DLD1 (cell line): ENCODE data around the gene COL9A3.

Experiments used
- in situ Hi-C: cut with HindIII; loops from 2 replicates; pipeline ENCODE4 v1.10.0; 2017; ENCODE audit warnings: low sequenced_read_pairs

COL9A3 gene

DNA sequence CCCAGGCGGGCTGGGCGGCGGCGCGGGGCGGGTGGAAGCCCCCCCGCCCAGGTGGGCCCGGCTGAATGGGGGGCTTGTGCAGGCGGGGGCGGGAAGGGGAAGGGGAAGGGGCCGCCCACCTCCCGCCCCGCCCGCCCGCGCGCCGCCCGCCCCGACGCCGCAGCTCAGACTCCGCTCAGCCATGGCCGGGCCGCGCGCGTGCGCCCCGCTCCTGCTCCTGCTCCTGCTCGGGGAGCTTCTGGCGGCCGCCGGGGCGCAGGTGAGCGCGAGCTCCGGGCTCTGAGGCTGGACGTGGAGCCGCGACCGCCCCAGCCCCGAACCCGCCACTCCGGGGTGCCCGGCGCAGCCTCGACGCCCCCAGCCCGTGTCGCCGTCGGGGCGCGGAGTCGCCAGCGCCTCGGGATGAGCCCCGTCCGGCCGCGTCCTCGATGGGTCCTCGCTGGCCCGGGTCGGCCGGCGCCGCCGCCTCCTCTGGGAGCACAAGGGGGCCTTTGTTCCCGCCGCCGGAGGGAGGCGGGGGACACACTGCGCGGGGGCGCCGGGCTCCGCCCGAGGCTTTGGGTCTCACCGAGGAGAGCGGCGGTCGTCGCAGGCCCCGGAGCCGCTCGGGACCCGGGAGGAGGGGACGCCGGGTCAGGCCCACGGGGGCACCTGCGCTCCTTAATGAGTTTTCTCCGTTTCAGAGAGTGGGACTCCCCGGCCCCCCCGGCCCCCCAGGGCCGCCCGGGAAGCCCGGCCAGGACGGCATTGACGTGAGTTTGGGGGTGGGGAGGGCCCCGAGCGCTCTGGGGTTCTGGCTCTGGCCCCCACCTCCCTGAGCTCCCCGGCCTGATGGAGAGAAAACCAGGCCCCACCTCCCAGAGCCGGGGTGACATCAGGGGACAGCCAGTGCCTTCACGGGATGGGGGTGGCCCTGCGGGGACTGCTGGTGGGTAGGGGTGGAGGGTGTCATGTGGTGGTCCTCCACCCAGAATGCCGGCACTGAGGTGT, at the start of gene COL9A3:
TSS of gene COL9A3 (plus strand) at position 167 of the 990 bp plus-strand sequence. CDS start at position 182, 15 bp downstream.
- in situ Hi-C loops = no loop called here

DNA sequence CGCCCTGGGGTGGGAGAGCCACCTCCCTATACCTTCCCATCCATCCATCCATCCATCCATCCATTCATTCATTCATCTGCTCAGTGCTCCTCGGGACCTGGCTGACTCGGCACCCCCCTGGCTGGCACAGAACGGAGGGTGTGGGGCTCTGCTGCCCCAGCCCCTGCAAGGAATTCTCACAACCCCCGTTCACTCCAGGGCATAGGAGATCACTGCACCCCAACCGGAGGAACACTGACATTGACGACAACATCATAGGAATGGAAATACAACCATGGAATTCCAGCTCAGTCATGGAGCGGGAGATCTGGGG, 48.7 kb upstream of the COL9A3 start:
- in situ Hi-C loops = loop anchor here (25.0 kb wide), 1 partner anchor 481 kb away; no protein-coding TSS in a partner anchor

DNA sequence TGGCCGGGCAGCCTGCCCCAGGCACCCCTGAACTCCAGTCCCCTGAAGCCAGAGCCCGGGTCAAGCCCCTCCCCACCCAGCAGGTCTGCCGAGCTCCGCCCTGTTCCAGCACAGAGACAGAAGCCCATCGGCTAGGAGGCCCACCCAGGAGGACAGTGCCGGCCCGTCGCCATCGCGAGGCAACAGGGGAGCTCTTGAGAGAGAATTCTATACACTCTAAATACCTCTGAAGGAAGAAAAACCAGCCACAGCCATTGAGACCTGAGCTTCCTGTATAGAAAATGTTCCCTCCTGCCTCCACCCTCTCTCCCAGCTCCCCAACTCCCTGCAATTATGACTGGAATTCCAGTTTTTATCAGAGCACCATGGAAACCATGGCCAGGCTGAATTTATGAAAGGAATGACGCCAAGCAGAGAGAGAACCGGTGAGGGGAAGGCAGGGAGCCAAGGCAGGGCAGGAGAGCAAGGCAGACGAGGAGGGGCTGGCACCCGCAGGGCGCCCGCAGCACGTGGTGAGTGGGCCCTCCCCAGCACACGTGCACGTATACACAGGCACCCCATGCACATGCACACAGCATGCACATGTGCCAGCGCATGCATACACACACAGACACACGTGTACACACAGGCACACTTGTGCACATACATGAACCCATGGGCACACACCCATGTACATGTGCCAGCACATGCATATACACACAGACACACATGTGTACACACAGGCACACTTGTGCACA, 48.1 kb upstream of the COL9A3 start:
- in situ Hi-C loops = loop anchor here (25.0 kb wide), 1 partner anchor 481 kb away; no protein-coding TSS in a partner anchor

DNA sequence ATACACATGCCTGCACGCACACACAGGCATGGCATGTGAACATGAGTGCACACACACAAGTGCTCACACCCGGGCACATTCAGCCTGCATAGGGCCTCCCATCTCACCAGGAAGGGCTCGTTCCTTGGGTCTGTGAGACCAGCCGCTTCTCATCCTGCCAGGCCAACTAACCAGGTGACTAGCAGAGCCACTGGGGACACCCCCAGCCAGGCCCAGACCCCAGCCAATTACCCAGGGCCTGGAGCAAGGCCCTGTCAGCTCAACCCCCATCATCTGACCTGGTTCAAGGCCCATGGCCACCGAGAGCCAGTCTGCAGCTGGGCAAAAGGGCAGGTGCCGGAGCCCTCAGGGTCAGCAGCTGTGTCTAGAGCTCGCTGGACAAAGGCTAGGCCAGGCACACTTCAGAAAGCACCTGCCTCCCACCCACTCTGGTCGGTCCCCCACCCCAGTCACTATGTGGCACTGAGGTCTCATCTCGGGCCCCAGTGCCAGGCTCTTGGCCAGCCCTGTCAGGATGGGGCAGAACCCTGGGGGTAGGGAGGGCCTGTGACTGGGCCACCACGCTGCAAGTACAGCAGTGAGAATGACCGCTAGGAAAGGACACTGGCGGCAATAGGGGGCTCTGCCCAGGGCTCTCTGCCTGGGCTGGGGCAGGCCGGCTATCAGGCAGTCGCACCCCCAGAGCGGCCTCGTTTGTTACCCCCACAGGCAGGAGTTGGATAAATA, 47.3 kb upstream of the COL9A3 start:
- in situ Hi-C loops = loop anchor here (25.0 kb wide), 1 partner anchor 482 kb away; no protein-coding TSS in a partner anchor

DNA sequence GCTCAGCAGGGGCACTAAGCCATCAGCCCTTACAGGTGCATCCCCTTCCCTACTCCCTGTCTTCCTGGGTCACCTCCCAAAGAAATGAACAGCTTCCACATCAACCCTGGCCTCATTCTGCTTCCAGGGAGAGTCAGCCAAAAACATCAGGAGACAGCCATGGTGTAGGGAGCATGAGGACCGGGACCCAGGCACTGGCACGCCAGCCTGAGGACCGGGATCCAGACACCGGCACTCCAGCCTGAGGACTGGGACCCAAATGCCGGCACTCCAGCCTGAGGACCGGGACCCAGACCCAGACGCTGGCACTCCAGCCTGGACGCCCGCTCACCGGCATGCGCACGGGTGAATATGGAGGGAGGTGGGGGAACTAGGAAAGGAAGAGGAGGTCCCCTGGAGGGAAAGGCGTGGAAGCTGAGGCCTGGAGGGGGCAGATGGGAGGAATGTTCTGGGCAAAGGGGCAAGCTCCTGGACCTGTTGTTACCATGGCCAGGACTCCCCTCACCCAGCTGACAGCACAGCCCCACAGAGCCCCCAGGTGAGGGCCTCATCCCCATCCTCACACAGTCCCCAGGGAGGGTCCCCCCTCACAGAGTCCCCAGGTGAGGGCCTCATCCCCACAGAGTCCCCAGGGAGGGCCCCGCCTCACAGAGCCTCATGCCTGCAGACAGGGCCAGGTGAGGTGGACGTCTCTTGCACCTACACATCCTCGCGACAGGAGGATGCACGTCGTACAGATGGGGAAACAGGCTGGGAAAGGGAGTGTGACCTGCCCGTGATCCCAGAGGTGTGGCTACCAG, 46.5 kb upstream of the COL9A3 start:
- in situ Hi-C loops = loop anchor here (25.0 kb wide), 1 partner anchor 483 kb away; no protein-coding TSS in a partner anchor

DNA sequence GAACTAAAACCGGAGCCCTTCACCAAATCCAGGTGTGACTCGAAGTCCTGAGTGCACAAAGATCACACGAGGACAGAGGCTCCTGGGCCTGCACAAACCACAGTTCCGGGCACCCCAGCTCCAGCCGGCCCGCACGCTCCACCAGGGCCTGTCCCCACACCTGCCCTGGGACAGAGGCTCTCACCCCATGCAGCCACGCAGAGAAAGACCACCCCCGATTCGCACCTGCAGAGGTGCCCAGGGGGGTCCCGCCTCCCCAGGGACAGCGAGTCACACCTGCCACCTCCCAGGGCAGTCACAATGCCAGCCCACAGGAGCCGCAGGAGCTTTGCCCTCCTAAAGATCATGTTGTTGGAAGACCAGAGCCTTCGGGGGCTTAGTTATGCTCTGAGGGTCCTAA, 45.9 kb upstream of the COL9A3 start:
- in situ Hi-C loops = loop anchor here (25.0 kb wide), 1 partner anchor 484 kb away; no protein-coding TSS in a partner anchor

DNA sequence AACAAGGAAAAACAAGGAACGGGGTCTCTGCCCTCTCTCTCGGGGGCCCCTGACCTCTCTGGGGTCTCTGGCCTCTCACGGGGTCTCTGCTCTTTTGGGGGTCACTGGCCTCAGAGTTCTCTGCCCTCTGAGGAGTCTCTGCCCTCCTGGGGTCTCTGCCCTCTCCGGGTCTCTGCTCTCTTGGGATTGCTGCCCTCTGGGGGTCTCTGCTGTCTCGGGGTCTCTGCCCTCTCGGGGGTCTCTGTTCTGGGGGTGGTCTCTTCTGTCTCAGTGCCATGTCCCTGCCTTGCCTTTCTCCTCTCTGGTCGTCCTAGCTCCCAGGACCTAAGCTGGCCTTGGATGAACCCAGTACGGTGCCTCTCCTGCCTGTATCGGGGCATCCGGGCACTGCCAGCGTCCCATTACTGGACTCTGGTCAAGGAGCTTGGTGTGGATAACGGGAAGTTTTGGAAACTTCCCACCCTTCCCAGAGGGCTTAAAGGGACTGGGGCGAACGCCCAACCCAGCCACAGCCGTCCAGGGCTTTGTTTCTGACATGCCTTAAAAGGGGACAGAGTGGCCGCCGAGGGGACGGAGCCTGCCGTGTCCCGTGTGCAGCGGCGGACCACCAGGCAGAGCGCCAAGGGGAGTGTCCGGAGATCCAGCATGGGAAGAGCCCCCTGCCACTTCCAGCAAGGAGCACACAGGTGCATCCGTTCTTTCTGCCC, 45.3 kb upstream of the COL9A3 start:
- in situ Hi-C loops = loop anchor here (25.0 kb wide), 1 partner anchor 484 kb away; no protein-coding TSS in a partner anchor

DNA sequence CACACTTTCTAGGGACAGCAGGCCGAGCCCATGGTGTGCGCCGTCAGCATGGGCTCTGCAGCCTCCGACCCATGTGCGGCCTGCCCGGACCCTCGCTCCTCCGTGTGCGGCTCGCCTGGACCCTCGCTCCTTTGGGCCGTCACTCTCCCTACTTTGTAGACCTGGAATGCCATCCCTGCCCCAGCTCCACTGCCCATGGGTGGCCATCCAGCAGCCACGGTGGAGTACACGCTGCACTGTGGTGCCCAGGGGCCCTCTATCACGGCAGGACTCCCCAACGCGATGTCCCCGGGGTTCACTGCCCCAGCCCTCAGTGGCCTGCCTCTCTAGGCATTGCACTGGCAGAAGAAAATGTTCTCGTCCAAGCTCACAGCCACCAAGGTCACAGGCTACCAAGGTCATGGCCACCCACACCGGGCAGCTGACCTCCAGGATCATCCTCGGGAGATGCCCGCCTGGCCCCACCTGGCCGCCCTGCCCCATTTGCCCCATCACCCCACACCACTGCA, 44.7 kb upstream of the COL9A3 start:
- in situ Hi-C loops = loop anchor here (25.0 kb wide), 1 partner anchor 485 kb away; no protein-coding TSS in a partner anchor

DNA sequence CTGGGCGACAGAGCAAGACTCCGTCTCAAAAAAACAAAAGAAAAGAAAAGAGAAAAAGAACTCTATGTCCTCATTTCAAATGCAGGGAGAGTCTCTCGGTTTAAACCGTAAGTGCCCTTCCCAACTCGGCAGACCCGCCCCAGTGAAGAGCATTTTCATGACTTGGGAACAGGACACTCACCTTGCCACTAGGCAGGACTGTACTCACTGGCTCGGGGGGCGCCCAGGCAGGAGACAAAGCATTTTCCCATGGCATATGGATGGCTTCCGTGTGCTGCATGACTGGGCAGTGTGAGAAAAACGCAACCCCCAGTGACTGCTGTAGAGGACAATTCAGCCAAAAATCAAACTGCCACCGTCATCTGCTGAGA, 44.2 kb upstream of the COL9A3 start:
- in situ Hi-C loops = loop anchor here (25.0 kb wide), 1 partner anchor 485 kb away; no protein-coding TSS in a partner anchor

DNA sequence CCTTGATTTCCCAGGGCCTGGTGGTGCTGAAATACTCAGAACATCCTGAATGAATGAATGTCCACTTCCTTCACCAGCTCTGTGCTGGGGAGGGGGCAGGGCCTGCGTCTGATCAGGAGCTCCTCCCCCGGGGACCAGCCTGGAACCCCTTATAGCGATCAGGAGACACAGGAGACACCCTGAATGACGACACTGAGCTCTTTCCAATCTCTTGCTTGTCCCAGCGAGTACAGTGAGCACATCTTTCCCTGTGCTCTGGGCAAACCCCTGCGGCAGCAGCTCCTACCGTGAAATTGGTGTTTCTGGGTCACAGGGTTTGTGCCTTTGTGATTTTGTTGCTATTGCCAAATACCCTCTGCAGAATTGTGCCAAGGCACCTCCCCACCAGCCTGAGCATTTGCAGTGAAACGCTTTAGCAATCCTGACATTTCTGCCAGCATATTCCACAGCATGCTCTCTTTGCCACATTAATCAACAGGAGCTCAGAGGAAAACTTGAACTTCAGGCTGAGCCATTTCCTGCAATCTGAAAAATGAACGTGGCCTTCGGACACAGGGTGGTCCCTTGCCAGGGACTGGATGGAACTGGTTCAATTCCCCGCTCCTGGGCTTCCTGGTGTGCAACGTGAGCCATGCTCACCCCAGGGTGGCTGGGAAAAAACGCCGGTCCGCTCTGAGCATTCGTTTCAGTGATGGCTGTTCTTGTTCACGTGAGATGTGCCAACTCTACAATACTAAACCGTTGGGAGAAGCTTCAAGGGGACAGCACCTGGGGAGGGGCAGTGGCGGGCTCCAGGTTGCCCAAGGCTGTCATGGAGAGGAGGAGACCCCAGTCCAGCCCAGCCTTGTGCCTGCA, 43.6 kb upstream of the COL9A3 start:
- in situ Hi-C loops = loop anchor here (25.0 kb wide), 1 partner anchor 486 kb away; no protein-coding TSS in a partner anchor

DNA sequence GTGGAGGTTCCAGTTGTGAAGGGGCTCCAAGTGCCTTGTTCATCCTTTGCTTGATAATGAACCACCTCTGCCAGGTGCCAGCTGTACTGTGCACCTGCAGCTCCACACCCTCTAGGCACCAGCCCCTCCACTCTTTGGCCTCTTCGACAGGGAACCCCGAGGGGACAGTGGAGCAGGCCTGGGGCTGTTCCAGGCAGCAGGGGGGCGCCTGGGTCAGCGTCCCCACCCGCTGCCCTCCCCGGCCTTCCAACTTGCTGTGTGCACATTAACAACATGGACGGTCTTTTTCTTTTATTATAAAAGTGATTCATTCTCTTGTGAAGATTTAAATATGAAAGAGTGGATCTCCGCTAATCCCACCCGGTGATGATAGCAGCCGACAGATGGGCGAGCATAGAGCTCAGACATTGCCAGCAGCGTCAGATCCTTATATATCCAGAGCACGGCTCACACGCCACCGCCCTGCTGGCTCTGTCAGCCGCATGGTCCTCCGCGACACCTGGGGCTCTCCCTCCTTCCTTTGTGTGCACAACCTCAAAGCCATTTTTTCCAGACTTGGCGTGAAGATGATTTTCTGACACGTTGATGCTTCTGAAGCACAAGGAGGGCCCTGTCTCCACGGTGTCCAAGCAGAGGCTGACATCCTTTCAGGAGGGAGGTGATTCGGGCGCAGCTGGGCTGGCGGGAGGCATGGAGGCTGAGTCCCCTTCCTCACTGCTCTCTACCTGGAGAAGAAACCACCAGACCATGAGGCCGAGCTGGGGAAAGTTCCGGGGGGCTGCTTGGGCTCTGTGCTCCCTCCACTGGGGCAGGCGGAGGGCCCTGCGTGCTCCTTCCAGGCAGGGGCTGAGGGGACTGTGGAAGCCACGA, 42.8 kb upstream of the COL9A3 start:
- in situ Hi-C loops = loop anchor here (25.0 kb wide), 1 partner anchor 487 kb away; no protein-coding TSS in a partner anchor

DNA sequence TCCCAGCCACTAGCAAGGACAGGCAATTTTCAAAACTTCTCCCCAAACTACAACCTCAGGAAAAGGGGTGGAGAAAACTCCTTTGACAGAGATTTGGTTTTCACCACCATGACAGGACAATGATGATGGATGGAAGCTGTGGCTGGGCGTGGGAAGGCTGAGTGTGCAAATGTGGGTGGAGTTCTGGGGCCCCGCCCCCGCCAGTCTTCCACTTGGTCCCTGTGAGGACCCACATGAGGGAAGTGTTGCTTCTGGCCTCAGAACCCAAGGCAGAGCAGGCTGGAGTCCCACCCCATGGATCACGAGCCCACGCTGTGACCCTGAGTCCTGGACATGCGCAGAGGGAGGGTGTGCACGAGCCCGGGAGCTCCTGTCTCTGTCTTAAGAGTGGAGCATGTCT, 42.1 kb upstream of the COL9A3 start:
- in situ Hi-C loops = loop anchor here (25.0 kb wide), 1 partner anchor 487 kb away; no protein-coding TSS in a partner anchor

DNA sequence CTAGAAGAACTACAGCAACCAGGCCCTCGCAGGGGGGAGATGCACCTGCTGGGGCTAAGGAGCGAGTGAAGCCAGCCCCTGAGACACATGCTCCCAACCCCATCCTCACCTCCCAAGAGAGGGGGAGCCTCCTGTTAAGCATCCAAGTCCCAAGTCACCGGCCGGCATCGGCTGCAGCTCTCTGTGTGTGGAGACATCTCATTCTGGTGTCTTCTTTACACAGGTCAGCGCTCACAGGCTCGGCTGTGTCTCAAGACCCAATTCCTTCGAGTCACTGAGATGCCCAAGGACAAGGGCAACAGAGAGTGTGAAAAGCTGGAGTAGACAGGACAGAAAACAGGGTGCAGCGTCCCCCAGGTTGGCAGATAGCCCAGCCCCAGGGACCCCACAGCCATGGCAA, 41.6 kb upstream of the COL9A3 start:
- in situ Hi-C loops = no loop called here

DNA sequence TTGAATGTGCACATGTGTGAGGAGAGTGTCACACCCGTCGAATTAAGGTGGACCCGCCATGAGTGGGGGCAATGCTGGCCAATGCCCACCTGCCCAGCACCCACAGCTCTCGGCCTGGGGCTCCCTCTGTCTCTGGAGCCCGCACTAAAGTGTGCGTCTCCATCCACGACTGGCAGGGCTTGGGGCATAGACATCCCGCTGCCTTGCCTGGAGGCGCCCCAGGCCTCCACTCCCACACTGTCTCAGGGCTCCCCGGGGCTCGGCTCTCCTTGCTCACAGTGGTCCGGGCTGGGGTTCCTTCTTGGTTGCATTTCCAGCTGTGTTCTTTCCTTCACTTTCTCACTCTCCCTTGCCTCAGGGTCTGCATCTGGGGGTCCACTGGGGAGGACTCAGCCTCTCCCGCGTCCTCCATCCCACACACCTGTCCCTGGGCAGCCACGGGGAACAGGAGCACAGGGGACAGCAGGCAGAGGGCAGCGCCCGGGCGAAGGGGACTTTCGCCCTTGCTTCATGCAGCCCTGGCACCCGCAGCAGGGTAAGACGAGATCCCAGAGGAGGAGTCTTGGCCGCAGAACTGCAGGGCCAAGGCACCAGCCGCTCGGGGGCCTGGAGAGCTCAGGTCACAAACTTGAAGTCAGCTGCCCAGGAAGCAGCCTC, 40.7 kb upstream of the COL9A3 start:
- in situ Hi-C loops = no loop called here

DNA sequence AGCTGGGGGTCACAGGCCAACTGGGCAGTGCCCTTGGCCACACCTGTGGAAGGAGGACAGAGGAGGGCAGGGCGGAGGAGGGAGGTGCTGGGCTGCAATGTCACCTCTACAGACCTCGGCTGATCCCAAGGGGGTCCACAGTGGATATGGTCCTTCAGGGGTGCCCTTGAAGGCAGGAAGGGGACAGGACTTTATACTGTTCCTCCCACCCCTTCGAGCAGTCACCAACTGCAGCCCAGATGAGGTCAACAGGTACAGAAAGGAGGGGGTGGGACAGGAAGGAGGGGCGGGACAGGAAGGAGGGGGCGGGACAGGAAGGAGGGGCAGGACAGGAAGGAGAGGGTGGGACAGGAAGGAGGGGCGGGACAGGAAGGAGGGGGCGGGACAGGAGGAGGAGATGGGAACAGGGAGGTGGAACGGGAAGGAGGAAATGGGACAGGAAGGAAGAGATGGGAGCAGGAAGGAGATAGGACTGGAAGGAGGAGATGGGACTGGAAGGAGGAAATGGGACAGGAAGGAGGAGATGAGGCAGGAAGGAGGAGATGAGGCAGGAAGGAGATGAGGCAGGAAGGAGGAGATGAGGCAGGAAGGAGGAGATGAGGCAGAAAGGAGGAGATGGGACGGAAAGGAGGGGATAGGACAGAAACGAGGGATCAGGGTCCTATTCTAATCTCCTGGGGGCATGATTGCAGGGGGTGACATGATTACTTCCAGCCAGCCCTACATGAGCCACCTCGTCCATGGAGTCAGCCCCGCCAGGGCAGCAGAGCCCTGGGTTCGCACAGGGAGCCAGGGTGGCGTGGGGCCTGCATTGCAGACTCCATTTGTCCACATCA, 39.9 kb upstream of the COL9A3 start:
- in situ Hi-C loops = no loop called here

DNA sequence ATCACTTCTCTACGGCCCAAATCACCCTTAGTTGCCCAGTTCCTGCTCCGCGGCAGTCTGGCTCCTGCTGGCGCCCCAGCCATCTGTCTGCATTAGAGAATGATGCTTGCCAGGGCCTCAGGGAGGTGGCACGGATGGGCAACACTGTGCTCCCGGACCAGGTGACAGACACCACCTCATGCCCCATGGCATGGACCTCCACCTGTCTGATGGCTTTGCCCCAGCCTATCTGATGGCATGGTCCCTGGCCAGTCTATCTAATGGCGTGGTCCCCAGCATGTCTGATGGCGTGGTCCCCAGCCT, 39.4 kb upstream of the COL9A3 start:
- in situ Hi-C loops = no loop called here
